ENCODE measurements around the gene MYBL2.

DNA sequence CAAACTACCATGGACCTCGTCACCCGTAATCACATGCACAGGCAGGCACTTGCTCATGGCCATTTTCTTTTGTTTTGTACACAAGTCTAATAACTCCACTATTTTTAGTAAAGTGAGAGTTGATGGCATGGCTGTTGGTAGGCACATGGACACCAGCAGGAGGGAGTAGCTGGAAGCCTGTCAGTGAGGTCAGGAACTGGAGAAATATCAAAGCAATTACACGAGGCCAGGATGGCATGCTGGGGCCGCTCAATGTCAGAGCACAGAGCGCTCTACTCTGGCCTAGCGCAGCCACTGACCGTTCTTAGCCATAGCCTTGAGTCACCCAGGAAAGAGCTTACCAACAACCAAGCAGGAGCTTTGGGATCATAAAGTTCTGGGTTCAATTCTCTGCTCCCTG lies 96.0 kb downstream of the MYBL2 start:
- TF ChIP-seq, protein P1, sequence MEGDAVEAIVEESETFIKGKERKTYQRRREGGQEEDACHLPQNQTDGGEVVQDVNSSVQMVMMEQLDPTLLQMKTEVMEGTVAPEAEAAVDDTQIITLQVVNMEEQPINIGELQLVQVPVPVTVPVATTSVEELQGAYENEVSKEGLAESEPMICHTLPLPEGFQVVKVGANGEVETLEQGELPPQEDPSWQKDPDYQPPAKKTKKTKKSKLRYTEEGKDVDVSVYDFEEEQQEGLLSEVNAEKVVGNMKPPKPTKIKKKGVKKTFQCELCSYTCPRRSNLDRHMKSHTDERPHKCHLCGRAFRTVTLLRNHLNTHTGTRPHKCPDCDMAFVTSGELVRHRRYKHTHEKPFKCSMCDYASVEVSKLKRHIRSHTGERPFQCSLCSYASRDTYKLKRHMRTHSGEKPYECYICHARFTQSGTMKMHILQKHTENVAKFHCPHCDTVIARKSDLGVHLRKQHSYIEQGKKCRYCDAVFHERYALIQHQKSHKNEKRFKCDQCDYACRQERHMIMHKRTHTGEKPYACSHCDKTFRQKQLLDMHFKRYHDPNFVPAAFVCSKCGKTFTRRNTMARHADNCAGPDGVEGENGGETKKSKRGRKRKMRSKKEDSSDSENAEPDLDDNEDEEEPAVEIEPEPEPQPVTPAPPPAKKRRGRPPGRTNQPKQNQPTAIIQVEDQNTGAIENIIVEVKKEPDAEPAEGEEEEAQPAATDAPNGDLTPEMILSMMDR (IDR thresholded peaks at IDR 0.05), result no peak
- TF ChIP-seq SIN3A (IDR thresholded peaks at IDR 0.05; ENCODE audit: borderline replicate concordance, insufficient read depth, low read depth, low read length) (no peak), TCF7L2 (IDR thresholded peaks at IDR 0.05; ENCODE audit: low read depth, low read length) (no peak)
- TF ChIP-seq, protein P2, sequence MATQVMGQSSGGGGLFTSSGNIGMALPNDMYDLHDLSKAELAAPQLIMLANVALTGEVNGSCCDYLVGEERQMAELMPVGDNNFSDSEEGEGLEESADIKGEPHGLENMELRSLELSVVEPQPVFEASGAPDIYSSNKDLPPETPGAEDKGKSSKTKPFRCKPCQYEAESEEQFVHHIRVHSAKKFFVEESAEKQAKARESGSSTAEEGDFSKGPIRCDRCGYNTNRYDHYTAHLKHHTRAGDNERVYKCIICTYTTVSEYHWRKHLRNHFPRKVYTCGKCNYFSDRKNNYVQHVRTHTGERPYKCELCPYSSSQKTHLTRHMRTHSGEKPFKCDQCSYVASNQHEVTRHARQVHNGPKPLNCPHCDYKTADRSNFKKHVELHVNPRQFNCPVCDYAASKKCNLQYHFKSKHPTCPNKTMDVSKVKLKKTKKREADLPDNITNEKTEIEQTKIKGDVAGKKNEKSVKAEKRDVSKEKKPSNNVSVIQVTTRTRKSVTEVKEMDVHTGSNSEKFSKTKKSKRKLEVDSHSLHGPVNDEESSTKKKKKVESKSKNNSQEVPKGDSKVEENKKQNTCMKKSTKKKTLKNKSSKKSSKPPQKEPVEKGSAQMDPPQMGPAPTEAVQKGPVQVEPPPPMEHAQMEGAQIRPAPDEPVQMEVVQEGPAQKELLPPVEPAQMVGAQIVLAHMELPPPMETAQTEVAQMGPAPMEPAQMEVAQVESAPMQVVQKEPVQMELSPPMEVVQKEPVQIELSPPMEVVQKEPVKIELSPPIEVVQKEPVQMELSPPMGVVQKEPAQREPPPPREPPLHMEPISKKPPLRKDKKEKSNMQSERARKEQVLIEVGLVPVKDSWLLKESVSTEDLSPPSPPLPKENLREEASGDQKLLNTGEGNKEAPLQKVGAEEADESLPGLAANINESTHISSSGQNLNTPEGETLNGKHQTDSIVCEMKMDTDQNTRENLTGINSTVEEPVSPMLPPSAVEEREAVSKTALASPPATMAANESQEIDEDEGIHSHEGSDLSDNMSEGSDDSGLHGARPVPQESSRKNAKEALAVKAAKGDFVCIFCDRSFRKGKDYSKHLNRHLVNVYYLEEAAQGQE (IDR thresholded peaks at IDR 0.05; ENCODE audit: insufficient read depth in 1 of 2, low read depth in 2 of 2, low read length in 1 of 2), result no peak
